ENCODE data around the gene CAMSAP3. TPM values are rescaled to one million over a fixed set of nuclear protein-coding genes. Genes with fewer than 3 reads are reported as not detected.

CAMSAP3 gene
- total and polyA plus RNA-seq, 2 donors (not counting 1 experiment from before 2014, with no cell fraction given) = 1.0 to 1.3 TPM

GRCh38 chr19:7658219-7658686 lies 62.6 kb downstream of the CAMSAP3 start:
- intact Hi-C loops (cut with micrococcal nuclease) = loop anchor here (1.0 kb wide), 2 partner anchors 21 to 22 kb away; partner anchors contain the start of genes STXBP2 and TRAPPC5
- no peak for TF ChIP-seq CTCF (IDR thresholded peaks at IDR 0.05)
- TF ChIP-seq EZH2 (IDR thresholded peaks at IDR 0.05; ENCODE audit: borderline replicate concordance, insufficient read depth, low read depth, low read length, poor library complexity, severe bottlenecking) = no peak
- Mint-ChIP-seq H3K9me3 (ENCODE audit: insufficient read depth) (no peaks in the 10 kb centered on the region), H3K4me1 (peaks cover 10% of the 10 kb centered on the region), H3K27ac (peak overlapping the region; percentile 87), H3K27me3 (no peaks in the 10 kb centered on the region), H3K4me3 (peak overlapping the region; percentile 76)
- ChIA-PET CTCF (interaction anchor here (1.0 to 8.7 kb wide), 3 partner anchors 16 to 142 kb away, joined by 3 to 100 read pairs (median 9); partner anchors contain the start of gene TRAPPC5), POLR2A (no interaction called here)
- Histone ChIP-seq H3K4me1 (ENCODE audit: control insufficient read depth in 2 of 2, insufficient read depth in 2 of 2, low read length in 2 of 2) (peaks cover 9 to 18% of the 10 kb centered on the region in 2 donors), H3K27me3 (replicated peaks in 1 of 4; ENCODE audit: control extremely low read depth in 1 of 4, control insufficient read depth in 3 of 4, insufficient read depth in 4 of 4, low read length in 3 of 4) (peaks cover 0 to 5% (median 0%) of the 10 kb centered on the region in 4 experiments), H3K4me3 (ENCODE audit: control extremely low read depth in 1 of 5, extremely low read depth in 1 of 5, insufficient read depth in 1 of 5, low read depth in 2 of 5, low read length in 4 of 5) (peak overlapping the region; percentile 25 to 55 (median 44)), H3K79me2 (ENCODE audit: control insufficient read depth, insufficient read depth, low read length) (no peaks in the 10 kb centered on the region), H3K9me3 (ENCODE audit: control extremely low read depth in 1 of 3, control insufficient read depth in 2 of 3, insufficient read depth in 1 of 3, low read length in 2 of 3) (no peaks in the 10 kb centered on the region), H2AFZ (ENCODE audit: insufficient read depth, low read depth, low read length, poor library complexity, severe bottlenecking) (peak overlapping the region; percentile 91), H4K20me1 (ENCODE audit: control insufficient read depth, insufficient read depth, low read length, poor library complexity, severe bottlenecking) (no peaks in the 10 kb centered on the region), H3K36me3 (replicated peaks in 1 of 2; ENCODE audit: control extremely low read depth in 1 of 2, control insufficient read depth in 1 of 2, extremely low read depth in 1 of 2, insufficient read depth in 2 of 2, low read length in 1 of 2) (no peaks in the 10 kb centered on the region), H3K27ac (ENCODE audit: low read length in 2 of 2) (peak overlapping the region; percentile 69 to 84), H3K4me2 (replicated peaks; ENCODE audit: low read depth, low read length, poor library complexity, severe bottlenecking) (peak overlapping the region; percentile 82), H3K9ac (ENCODE audit: low read length) (peak overlapping the region; percentile 58)
- DNase-seq (peak; percentile 88), ATAC-seq (ENCODE audit: low read depth) (peak; percentile 98)
- WGBS (ENCODE audit: insufficient coverage) = 32% methylated on average over 5 of the region's 9 CpGs

GRCh38 chr19:7661744-7662538 lies 66.3 kb downstream of the CAMSAP3 start:
- Histone ChIP-seq H3K4me3 (ENCODE audit: control extremely low read depth in 1 of 5, extremely low read depth in 1 of 5, insufficient read depth in 1 of 5, low read depth in 2 of 5, low read length in 4 of 5) (no peak overlapping the region), H3K79me2 (ENCODE audit: control insufficient read depth, insufficient read depth, low read length) (no peaks in the 10 kb centered on the region), H3K27ac (ENCODE audit: low read length in 2 of 2) (no peak overlapping the region), H3K9ac (ENCODE audit: low read length) (no peak overlapping the region), H3K27me3 (replicated peaks in 1 of 4; ENCODE audit: control extremely low read depth in 1 of 4, control insufficient read depth in 3 of 4, insufficient read depth in 4 of 4, low read length in 3 of 4) (peaks cover 0 to 5% (median 1%) of the 10 kb centered on the region in 4 experiments), H4K20me1 (ENCODE audit: control insufficient read depth, insufficient read depth, low read length, poor library complexity, severe bottlenecking) (no peaks in the 10 kb centered on the region), H3K36me3 (replicated peaks in 1 of 2; ENCODE audit: control extremely low read depth in 1 of 2, control insufficient read depth in 1 of 2, extremely low read depth in 1 of 2, insufficient read depth in 2 of 2, low read length in 1 of 2) (no peaks in the 10 kb centered on the region), H3K9me3 (ENCODE audit: control extremely low read depth in 1 of 3, control insufficient read depth in 2 of 3, insufficient read depth in 1 of 3, low read length in 2 of 3) (no peaks in the 10 kb centered on the region), H3K4me2 (replicated peaks; ENCODE audit: low read depth, low read length, poor library complexity, severe bottlenecking) (no peak overlapping the region), H2AFZ (ENCODE audit: insufficient read depth, low read depth, low read length, poor library complexity, severe bottlenecking) (no peak overlapping the region), H3K4me1 (ENCODE audit: control insufficient read depth in 2 of 2, insufficient read depth in 2 of 2, low read length in 2 of 2) (peaks cover 9 to 18% of the 10 kb centered on the region in 2 donors)
- Mint-ChIP-seq H3K9me3 (ENCODE audit: insufficient read depth) (no peaks in the 10 kb centered on the region), H3K4me1 (peaks cover 10% of the 10 kb centered on the region), H3K27me3 (peaks cover 9% of the 10 kb centered on the region), H3K4me3 (no peak overlapping the region), H3K27ac (no peak overlapping the region)
- CTCF ChIA-PET = interaction anchor here (0.5 to 1.7 kb wide), 4 partner anchors 10 to 121 kb away, joined by 3 to 5 read pairs (median 4); partner anchors contain the start of gene TRAPPC5
- POLR2A ChIA-PET = no interaction called here
- 84% methylated on average over 5 of the region's 8 CpGs for WGBS (ENCODE audit: insufficient coverage)
- DNase-seq = no peak
- intact Hi-C loops (cut with micrococcal nuclease) = no loop called here
- ATAC-seq (ENCODE audit: low read depth) = no peak
- TF ChIP-seq CTCF (IDR thresholded peaks at IDR 0.05) = no peak

All from B cell (primary cell).